ENCODE data around the gene ARRB1.

DNA sequence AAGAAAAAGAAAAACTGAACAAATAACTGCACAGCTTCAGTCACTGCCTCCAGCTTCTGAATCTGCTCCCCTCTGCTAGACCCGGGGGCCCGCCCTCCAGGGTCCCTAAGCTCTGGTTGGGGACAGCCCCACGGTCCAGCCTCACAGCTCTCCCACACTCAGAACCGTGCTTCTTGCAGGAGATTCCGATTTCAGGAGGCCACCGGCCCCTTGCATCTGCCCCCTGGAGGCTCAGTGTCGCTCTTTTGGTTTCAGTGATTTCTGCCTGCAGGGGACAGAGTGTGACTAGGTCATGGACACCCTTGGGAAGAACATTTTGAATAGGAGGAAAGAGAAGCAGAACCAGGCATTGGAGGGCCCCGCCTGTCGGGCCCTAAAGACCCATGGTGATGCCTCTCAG lies 24.7 kb upstream of the ARRB1 start:
- TF ChIP-seq EZH2 (IDR thresholded peaks at IDR 0.05; ENCODE audit: borderline replicate concordance, low read length) = no peak
- TF ChIP-seq, protein P1, sequence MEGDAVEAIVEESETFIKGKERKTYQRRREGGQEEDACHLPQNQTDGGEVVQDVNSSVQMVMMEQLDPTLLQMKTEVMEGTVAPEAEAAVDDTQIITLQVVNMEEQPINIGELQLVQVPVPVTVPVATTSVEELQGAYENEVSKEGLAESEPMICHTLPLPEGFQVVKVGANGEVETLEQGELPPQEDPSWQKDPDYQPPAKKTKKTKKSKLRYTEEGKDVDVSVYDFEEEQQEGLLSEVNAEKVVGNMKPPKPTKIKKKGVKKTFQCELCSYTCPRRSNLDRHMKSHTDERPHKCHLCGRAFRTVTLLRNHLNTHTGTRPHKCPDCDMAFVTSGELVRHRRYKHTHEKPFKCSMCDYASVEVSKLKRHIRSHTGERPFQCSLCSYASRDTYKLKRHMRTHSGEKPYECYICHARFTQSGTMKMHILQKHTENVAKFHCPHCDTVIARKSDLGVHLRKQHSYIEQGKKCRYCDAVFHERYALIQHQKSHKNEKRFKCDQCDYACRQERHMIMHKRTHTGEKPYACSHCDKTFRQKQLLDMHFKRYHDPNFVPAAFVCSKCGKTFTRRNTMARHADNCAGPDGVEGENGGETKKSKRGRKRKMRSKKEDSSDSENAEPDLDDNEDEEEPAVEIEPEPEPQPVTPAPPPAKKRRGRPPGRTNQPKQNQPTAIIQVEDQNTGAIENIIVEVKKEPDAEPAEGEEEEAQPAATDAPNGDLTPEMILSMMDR (IDR thresholded peaks at IDR 0.05; ENCODE audit: low read length) = no peak

Measured in OCI-LY1 (cell line).